ENCODE results near the gene CEP57L1. TPM values are rescaled to one million over a fixed set of nuclear protein-coding genes. Genes with fewer than 3 reads are reported as not detected.

The CEP57L1 gene
- total and polyA plus RNA-seq, 2 donors (not counting 1 experiment from before 2014, with no cell fraction given), result 3.1 to 8.8 TPM

DNA sequence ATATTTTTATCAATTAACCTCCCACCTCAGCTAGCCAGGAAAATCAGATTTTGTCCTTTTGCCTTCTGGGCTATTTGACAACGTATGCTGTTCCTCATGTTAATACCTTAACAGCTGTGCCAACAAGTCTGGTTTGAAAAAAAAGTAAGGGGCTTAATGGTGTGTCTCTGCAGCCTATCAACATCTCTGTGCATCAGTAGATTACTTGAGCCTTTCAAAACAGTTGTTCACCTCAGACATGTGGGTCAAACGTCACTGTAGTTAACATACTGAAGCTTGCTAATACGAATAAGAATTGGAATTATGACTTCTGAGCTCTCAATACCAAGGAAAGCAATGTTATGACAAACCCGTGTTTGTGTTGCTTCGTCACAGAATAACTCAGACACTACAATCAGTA lies 23.0 kb downstream of the CEP57L1 start:
- Histone ChIP-seq H3K4me1 (ENCODE audit: control insufficient read depth in 2 of 2, insufficient read depth in 2 of 2, low read length in 2 of 2) (peaks cover 25 to 41% of the 10 kb centered on the region in 2 donors), H3K4me2 (replicated peaks; ENCODE audit: low read depth, low read length, poor library complexity, severe bottlenecking) (no peak overlapping the region), H4K20me1 (ENCODE audit: control insufficient read depth, insufficient read depth, low read length, poor library complexity, severe bottlenecking) (no peaks in the 10 kb centered on the region), H3K27me3 (replicated peaks in 1 of 4; ENCODE audit: control extremely low read depth in 1 of 4, control insufficient read depth in 3 of 4, insufficient read depth in 4 of 4, low read length in 3 of 4) (no peaks in the 10 kb centered on the region), H3K27ac (ENCODE audit: low read length in 2 of 2) (no peak overlapping the region), H2AFZ (ENCODE audit: insufficient read depth, low read depth, low read length, poor library complexity, severe bottlenecking) (no peak overlapping the region), H3K4me3 (ENCODE audit: control extremely low read depth in 1 of 5, extremely low read depth in 1 of 5, insufficient read depth in 1 of 5, low read depth in 2 of 5, low read length in 4 of 5) (no peak overlapping the region), H3K9ac (ENCODE audit: low read length) (no peak overlapping the region), H3K36me3 (replicated peaks in 1 of 2; ENCODE audit: control extremely low read depth in 1 of 2, control insufficient read depth in 1 of 2, extremely low read depth in 1 of 2, insufficient read depth in 2 of 2, low read length in 1 of 2) (no peaks in the 10 kb centered on the region), H3K79me2 (ENCODE audit: control insufficient read depth, insufficient read depth, low read length) (peaks cover 17% of the 10 kb centered on the region), H3K9me3 (ENCODE audit: control extremely low read depth in 1 of 3, control insufficient read depth in 2 of 3, insufficient read depth in 1 of 3, low read length in 2 of 3) (no peaks in the 10 kb centered on the region)
- no peaks in the 10 kb centered on the region for H3K9me3 Mint-ChIP-seq (ENCODE audit: insufficient read depth)
- ATAC-seq (ENCODE audit: low read depth), result no peak
- ChIA-PET POLR2A (interaction anchor here (0.8 kb wide), 1 partner anchor 24 kb away, joined by 3 read pairs; the partner anchor contains the start of gene SESN1), CTCF (no interaction called here)
- H3K27ac Mint-ChIP-seq, result peak overlapping the region; percentile 50
- TF ChIP-seq, protein P1, sequence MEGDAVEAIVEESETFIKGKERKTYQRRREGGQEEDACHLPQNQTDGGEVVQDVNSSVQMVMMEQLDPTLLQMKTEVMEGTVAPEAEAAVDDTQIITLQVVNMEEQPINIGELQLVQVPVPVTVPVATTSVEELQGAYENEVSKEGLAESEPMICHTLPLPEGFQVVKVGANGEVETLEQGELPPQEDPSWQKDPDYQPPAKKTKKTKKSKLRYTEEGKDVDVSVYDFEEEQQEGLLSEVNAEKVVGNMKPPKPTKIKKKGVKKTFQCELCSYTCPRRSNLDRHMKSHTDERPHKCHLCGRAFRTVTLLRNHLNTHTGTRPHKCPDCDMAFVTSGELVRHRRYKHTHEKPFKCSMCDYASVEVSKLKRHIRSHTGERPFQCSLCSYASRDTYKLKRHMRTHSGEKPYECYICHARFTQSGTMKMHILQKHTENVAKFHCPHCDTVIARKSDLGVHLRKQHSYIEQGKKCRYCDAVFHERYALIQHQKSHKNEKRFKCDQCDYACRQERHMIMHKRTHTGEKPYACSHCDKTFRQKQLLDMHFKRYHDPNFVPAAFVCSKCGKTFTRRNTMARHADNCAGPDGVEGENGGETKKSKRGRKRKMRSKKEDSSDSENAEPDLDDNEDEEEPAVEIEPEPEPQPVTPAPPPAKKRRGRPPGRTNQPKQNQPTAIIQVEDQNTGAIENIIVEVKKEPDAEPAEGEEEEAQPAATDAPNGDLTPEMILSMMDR (IDR thresholded peaks at IDR 0.05), result no peak
- no peak for TF ChIP-seq EZH2 (IDR thresholded peaks at IDR 0.05; ENCODE audit: borderline replicate concordance, insufficient read depth, low read depth, low read length, poor library complexity, severe bottlenecking)
- intact Hi-C loops (cut with micrococcal nuclease), result no loop called here
- no peaks in the 10 kb centered on the region for H3K27me3 Mint-ChIP-seq
- peak overlapping the region; percentile 14 for H3K4me3 Mint-ChIP-seq
- no CpG with 5 or more reads among the region's 5 CpGs for WGBS (ENCODE audit: insufficient coverage)
- H3K4me1 Mint-ChIP-seq, result peaks cover 44% of the 10 kb centered on the region
- DNase-seq, result no peak

DNA sequence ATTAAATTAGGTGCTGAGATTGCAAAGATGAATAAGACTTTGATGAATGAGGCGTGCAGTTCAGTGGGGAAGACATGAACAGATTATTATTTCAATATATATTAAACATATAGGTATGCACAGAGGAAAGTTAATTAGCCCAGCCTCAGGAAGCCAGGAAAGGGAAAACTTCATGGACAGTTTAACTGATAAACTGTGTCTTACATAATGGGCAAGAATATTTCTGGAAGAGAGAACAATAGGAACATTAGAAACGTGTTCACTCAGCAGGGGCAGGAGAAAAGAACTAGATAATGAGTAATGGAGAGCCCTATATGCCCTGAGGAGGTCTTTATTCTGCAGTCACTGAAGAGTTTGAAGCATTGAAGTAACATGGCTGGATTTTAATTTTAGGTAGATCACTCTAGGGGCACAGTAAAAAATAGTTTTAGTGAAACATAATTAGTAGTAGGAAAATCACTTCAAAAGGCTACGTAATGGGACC lies 23.6 kb downstream of the CEP57L1 start:
- H3K27ac Mint-ChIP-seq, result no peak overlapping the region
- no peak overlapping the region for H3K4me3 Mint-ChIP-seq
- no peaks in the 10 kb centered on the region for H3K9me3 ChIP-seq (ENCODE audit: control extremely low read depth in 1 of 3, control insufficient read depth in 2 of 3, insufficient read depth in 1 of 3, low read length in 2 of 3)
- no peak overlapping the region for H2AFZ ChIP-seq (ENCODE audit: insufficient read depth, low read depth, low read length, poor library complexity, severe bottlenecking)
- H3K79me2 ChIP-seq (ENCODE audit: control insufficient read depth, insufficient read depth, low read length), result peaks cover 17% of the 10 kb centered on the region
- no peak overlapping the region for H3K4me2 ChIP-seq (replicated peaks; ENCODE audit: low read depth, low read length, poor library complexity, severe bottlenecking)
- no peak overlapping the region for H3K9ac ChIP-seq (ENCODE audit: low read length)
- ChIA-PET CTCF (no interaction called here), POLR2A (interaction anchor here (0.8 kb wide), 1 partner anchor 24 kb away, joined by 3 read pairs; the partner anchor contains the start of gene SESN1)
- no peaks in the 10 kb centered on the region for H3K9me3 Mint-ChIP-seq (ENCODE audit: insufficient read depth)
- H3K4me1 Mint-ChIP-seq, result peaks cover 44% of the 10 kb centered on the region
- ATAC-seq (ENCODE audit: low read depth) (no peak), DNase-seq (no peak)
- H4K20me1 ChIP-seq (ENCODE audit: control insufficient read depth, insufficient read depth, low read length, poor library complexity, severe bottlenecking), result no peaks in the 10 kb centered on the region
- WGBS (ENCODE audit: insufficient coverage), result 94% methylated on average over 2 of the region's 3 CpGs
- intact Hi-C loops (cut with micrococcal nuclease), result no loop called here
- no peaks in the 10 kb centered on the region for H3K27me3 ChIP-seq (replicated peaks in 1 of 4; ENCODE audit: control extremely low read depth in 1 of 4, control insufficient read depth in 3 of 4, insufficient read depth in 4 of 4, low read length in 3 of 4)
- no peak overlapping the region for H3K27ac ChIP-seq (ENCODE audit: low read length in 2 of 2)
- TF ChIP-seq, protein P1 (IDR thresholded peaks at IDR 0.05), result no peak
- TF ChIP-seq EZH2 (IDR thresholded peaks at IDR 0.05; ENCODE audit: borderline replicate concordance, insufficient read depth, low read depth, low read length, poor library complexity, severe bottlenecking), result no peak
- no peak overlapping the region for H3K4me3 ChIP-seq (ENCODE audit: control extremely low read depth in 1 of 5, extremely low read depth in 1 of 5, insufficient read depth in 1 of 5, low read depth in 2 of 5, low read length in 4 of 5)
- H3K36me3 ChIP-seq (replicated peaks in 1 of 2; ENCODE audit: control extremely low read depth in 1 of 2, control insufficient read depth in 1 of 2, extremely low read depth in 1 of 2, insufficient read depth in 2 of 2, low read length in 1 of 2), result no peaks in the 10 kb centered on the region
- H3K4me1 ChIP-seq (ENCODE audit: control insufficient read depth in 2 of 2, insufficient read depth in 2 of 2, low read length in 2 of 2), result peaks cover 25 to 41% of the 10 kb centered on the region in 2 donors
- no peaks in the 10 kb centered on the region for H3K27me3 Mint-ChIP-seq

Data from B cell (primary cell).